ENCODE results near the gene WNT7A.

DNA sequence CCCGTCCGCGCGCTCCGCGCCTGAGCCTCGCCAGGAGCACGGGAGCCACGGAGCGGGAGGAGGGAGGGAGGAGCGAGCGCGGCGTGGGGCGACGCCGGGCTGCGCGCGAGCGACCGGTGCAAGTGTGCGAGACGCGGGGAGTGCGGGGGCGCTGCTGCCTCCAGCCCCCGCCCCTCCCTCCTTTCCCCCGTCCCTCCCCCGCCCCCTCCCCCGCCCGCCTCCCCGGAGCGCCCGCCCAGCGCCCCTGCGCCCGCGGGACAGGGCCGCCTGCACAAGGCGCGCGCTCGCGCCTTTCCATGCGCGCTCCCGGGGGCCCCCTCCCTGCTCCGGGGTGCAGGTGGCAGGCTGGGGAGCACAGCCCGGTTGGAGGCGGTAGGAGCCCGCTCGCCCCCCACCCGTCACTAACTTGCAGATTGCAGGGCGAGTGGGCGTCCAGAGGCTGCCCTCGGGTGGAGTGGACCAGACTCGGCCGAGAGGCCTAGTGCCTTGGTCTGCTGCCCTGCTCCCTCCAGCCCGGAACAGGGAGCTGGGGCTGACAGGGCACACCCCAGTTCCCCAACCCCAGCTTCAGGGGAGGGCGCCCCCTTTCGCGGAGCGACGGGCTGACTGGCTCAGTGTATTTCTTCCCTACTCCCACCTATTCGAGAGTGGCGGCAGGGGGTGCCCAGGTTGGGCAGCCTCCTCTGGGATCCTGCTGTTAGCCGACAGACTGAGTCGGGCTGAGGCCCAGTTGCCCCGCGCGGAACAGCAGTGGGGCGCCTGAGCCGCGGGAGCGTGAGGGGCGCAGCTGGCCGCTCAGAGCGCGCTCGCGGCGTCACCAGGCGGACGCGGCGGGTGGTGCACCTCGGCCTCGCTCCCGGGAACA lies at the start of gene WNT7A:
- TF ChIP-seq POLR2AphosphoS5 (IDR thresholded peaks at IDR 0.05; ENCODE audit: low read depth, low read length) (no peak), POLR2A (IDR thresholded peaks at IDR 0.05; ENCODE audit: low read depth, low read length) (no peak), TAF1 (IDR thresholded peaks at IDR 0.05; ENCODE audit: low read depth, low read length) (no peak), SPI1 (IDR thresholded peaks at IDR 0.05; ENCODE audit: low read depth, low read length) (no peak), POU2F2 (IDR thresholded peaks at IDR 0.05; ENCODE audit: low read depth, low read length) (no peak), PAX5 (IDR thresholded peaks at IDR 0.05; ENCODE audit: insufficient read depth, low read length, severe bottlenecking) (no peak)
